Right cardiac atrium (tissue), 5 donors: Measurements from ENCODE around the gene SNX13. TPM values are rescaled to one million over a fixed set of nuclear protein-coding genes. Genes with fewer than 3 reads are reported as not detected.
"Not testable (repeated sequence)": the region's sequence is repeated elsewhere in the genome, so short reads cannot be mapped to it uniquely, and the experiment has no call there.

Source experiments
- ATAC-seq, 2 donors: fragments of 200-7000 bp; cut with Tn5 transposase; one replicate each; pipeline versions ENCODE4 v1.8.0 to v1.9.1; 2020; ENCODE audit warnings: moderate library complexity in 2 of 2, mild to moderate bottlenecking in 1 of 2
- DNase-seq, 3 donors: peaks; one replicate each; pipeline ENCODE4 v3.0.0-alpha.2; 2020
- H3K27ac ChIP-seq: one replicate; pipeline ENCODE4 v1.5.1; 2013; ENCODE audit warnings: mild to moderate bottlenecking, low read length, control low read depth, moderate library complexity
- H3K27me3 ChIP-seq: one replicate; pipeline ENCODE4 v1.6.1; 2013; ENCODE audit not compliant: control insufficient read depth, insufficient read depth
- H3K4me1 ChIP-seq: one replicate; pipeline ENCODE4 v1.6.1; 2013; ENCODE audit warnings: low read length; ENCODE audit not compliant: control insufficient read depth, insufficient read depth
- H3K4me3 ChIP-seq: one replicate; pipeline ENCODE4 v1.5.1; 2013; ENCODE audit warnings: low read length, control low read depth
- H3K9me3 ChIP-seq: one replicate; pipeline ENCODE4 v1.6.1; 2013; ENCODE audit warnings: low read length; ENCODE audit not compliant: control insufficient read depth
- WGBS: extraction: QIAGEN DNeasy Blood & Tissue Kit; methylation state at CpG from one replicate; pipeline ENCODE4 v1.1.7; 2013; 5-methylcytosine and 5-hydroxymethylcytosine counted together
- intact Hi-C, 4 donors: fragments of 100-400 bp; cut with DNase I; formaldehyde crosslinking; loops; one replicate each; pipeline versions ENCODE4 v1.11.0 to v1.14.0; 2022 to 2023
- polyA plus RNA-seq: library from polyadenylated mRNA; stranded (reverse); fragments of 200-250 nt; gene quantifications from one replicate; pipeline ENCODE4 v1.2.3, GENCODE V29; 2013
- total RNA-seq, 4 donors: library from RNA; stranded (reverse); fragmentation: NEBNext Ultra II Directional; extraction: Animal tissue kit (Norgen Biotek cat#: 25700); gene quantifications; one replicate each; pipeline ENCODE4 v1.2.1, GENCODE V29; 2021
- donor health status: healthy with polysubstance abuse.
- donor health status: DM: no; HTN: yes; CAD: no.
- donor health status: DM: no; HTN: no; CAD: no.
- donor health status: DM: no; HTN: yes; CAD: no; lungs with severe emphysema.
- donor health status: DM: yes; HTN: yes; CAD: no.

Gene SNX13
- total and polyA plus RNA-seq, 5 donors, result 11.4 to 50.8 (median 47.0) TPM

DNA sequence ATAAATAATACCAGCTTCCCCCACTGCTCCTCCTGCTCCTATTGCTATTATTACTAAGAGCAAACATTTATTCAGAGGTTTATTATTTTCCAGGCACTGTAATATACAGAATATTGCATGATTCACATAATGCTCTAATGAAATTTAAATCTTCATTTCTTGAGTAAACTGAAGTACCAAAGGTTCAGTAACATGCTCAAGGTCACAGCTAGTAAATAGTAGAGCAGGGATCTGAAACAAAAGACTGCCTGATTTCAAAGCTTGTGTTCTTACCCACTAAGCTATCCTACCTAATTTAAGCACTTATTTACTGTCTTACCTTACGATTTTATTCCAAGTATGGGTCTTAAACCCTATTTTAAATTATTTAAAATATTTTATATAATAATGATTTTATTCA, 126.2 kb downstream of the SNX13 start:
- 94% methylated on average over 1 of the region's 1 CpG for WGBS

DNA sequence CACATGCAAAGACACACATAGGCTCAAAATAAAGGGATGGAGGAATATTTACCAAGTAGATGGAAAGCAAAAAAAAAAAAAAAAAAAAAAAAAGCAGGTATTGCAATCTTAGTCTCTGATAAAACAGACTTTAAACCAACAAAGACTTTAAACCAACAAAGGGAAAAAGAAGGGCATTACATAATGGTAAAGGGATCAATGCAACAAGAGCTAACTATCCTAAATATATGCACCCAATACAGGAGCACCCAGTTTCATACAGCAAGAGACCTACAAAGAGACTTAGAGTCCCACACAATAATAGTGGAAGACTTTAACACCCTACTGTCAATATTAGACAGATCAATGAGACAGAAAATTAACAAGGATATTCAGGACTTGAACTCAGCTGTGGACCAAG, 131.1 kb downstream of the SNX13 start:
- H3K4me3 ChIP-seq, H3K27me3 ChIP-seq, H3K9me3 ChIP-seq, DNase-seq, H3K27ac ChIP-seq, intact Hi-C loops, H3K4me1 ChIP-seq, ATAC-seq: not testable (repeated sequence)

More for the DNA sequence above, 126.2 kb downstream of the SNX13 start:
- intact Hi-C loops, result no loop called here
- H3K9me3 ChIP-seq, result no peaks in the 10 kb centered on the region
- H3K27ac ChIP-seq, result no peak overlapping the region
- H3K4me3 ChIP-seq, result no peak overlapping the region
- H3K27me3 ChIP-seq, result no peaks in the 10 kb centered on the region
- no peak for ATAC-seq
- H3K4me1 ChIP-seq, result no peaks in the 10 kb centered on the region
- DNase-seq, result no peak

DNA sequence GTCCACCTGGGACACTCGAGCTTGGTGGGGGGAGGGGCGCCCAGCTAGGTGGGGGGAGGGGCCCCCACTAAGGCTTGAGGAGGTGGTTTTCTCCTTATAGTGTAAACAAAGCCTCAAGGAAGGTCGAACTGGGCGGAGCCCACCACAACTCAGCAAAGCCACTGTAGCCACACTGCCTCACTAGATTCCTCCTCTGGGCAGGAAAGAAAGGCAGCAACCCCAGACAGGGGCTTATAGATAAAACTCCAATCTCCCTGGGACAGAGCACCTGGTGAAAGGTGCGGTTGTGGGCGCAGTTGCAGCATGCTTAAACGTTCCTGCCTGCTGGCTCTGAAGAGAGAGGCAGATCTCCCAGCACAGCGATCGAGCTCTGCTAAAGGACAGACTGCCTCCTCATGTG, 133.1 kb downstream of the SNX13 start:
- no peak for ATAC-seq
- Histone ChIP-seq H3K27me3 (no peaks in the 10 kb centered on the region), H3K9me3 (no peaks in the 10 kb centered on the region), H3K4me3 (no peak overlapping the region), H3K4me1 (no peaks in the 10 kb centered on the region), H3K27ac (no peak overlapping the region)
- 82% methylated on average over 9 of the region's 9 CpGs for WGBS
- peak in 1 of 3 donors; percentile 20 for DNase-seq
- intact Hi-C loops, result no loop called here

DNA sequence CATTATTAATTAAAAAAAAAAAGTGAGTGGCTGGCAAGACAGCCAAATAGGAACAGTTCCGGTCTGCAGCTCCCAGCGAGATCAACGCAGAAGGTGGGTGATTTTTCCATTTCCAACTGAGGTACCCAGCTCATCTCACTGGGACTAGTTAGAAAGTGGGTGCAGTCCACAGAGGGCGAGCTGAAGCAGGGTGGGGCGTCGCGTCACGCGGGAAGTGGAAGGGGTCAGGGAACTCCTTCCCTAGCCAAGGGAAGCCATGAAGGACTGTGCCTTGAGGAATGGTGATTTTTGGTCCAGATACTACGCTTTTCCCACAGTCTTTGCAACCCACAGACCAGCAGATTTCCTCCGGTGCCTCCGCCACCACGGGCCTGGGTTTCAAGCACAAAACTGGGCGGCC, 133.7 kb downstream of the SNX13 start:
- no peak overlapping the region for H3K27ac ChIP-seq
- no peaks in the 10 kb centered on the region for H3K9me3 ChIP-seq
- H3K4me1 ChIP-seq, result no peaks in the 10 kb centered on the region
- ATAC-seq (no peak), DNase-seq (peak in 1 of 3 donors; percentile 29)
- no peaks in the 10 kb centered on the region for H3K27me3 ChIP-seq
- WGBS, result 95% methylated on average over 14 of the region's 14 CpGs
- H3K4me3 ChIP-seq, result no peak overlapping the region
- intact Hi-C loops, result no loop called here

DNA sequence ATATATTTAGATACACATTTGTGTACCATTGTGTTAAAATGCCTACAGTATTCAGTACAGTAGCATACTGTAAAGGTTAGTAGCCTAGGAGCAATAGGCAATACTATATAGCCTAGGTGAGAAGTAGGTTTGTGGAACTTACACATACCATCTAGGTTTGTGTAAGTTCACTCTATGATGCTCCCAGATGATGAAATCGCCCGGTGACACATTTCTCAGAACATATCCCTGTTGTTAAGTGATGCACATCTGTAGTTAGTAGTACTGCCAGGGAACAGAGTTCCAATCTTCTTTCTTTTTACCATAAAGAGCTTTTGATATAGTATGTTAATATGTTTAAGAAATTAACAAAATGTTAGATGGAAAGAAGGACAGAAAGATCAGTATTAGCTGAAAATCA, 138.2 kb downstream of the SNX13 start:
- DNase-seq, result no peak
- ATAC-seq, result no peak
- Histone ChIP-seq H3K4me1 (no peaks in the 10 kb centered on the region), H3K4me3 (no peak overlapping the region), H3K27ac (no peak overlapping the region), H3K9me3 (no peaks in the 10 kb centered on the region), H3K27me3 (no peaks in the 10 kb centered on the region)
- WGBS, result over 99% methylated on average over 2 of the region's 2 CpGs
- intact Hi-C loops, result no loop called here

DNA sequence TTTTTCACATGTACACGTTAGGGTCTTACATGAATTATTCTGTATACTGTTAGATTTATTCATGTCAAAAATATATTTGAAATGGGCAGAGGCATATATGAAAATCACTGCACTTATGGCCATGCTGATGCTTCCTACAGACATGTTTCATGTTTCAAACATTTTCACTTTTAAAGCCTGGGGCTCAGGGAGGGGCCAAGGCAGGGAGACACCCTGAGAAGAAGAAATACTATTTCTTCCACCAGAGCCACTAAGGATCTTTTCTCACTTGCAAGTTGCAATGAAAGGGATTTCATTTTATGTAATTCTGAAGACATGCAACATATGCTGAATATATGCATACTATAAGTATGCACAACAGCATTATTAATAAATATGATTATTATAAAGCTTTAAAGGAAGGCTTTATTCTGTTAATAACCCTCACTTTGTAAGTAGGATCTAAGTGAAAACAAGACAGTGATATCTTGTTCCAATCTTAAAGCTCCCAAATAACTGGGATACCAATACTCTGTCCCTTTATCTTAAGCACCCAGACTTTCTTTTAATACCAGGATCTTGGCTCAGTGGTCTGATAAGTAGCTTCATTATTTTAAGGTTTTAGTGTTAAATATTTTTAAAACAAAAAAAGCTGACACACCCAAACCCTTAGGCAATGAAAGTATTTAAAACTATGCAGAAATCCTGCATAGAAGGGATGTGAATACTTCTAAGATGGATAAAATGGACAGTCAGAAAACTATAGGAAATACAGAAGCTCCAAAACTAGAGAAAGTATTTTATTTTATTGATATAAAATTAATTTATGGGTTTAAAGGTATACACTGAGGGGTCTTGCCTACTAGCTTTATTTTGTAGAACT, 148.0 kb downstream of the SNX13 start:
- Histone ChIP-seq H3K27ac (no peak overlapping the region), H3K27me3 (no peaks in the 10 kb centered on the region), H3K9me3 (no peaks in the 10 kb centered on the region), H3K4me1 (no peaks in the 10 kb centered on the region), H3K4me3 (no peak overlapping the region)
- intact Hi-C loops, result no loop called here
- WGBS, result 84% methylated on average over 1 of the region's 1 CpG
- DNase-seq (no peak), ATAC-seq (no peak)

DNA sequence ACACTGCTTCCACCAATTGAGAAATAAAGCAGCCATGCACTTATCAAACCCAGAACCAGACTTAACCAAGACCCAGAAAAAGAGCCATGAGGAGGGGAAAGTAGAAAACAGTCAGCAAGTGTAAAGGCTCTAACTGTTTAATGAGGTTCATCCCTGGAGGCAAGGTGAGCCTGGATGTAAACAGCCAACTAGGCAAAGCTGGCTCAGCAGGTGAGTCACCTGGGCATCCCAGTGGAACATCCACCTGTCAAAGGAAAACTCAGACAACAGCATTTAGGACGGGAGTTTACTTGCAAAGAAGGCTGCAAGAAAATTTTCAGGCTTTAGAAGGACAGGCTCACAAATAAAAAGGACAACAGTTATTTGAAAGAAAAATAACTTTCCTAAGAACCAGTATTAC, 153.0 kb downstream of the SNX13 start:
- WGBS, result 91% methylated on average over 1 of the region's 1 CpG
- DNase-seq (no peak), ATAC-seq (no peak)
- Histone ChIP-seq H3K4me1 (no peaks in the 10 kb centered on the region), H3K9me3 (no peaks in the 10 kb centered on the region), H3K27me3 (no peaks in the 10 kb centered on the region), H3K27ac (no peak overlapping the region), H3K4me3 (no peak overlapping the region)
- intact Hi-C loops, result no loop called here

DNA sequence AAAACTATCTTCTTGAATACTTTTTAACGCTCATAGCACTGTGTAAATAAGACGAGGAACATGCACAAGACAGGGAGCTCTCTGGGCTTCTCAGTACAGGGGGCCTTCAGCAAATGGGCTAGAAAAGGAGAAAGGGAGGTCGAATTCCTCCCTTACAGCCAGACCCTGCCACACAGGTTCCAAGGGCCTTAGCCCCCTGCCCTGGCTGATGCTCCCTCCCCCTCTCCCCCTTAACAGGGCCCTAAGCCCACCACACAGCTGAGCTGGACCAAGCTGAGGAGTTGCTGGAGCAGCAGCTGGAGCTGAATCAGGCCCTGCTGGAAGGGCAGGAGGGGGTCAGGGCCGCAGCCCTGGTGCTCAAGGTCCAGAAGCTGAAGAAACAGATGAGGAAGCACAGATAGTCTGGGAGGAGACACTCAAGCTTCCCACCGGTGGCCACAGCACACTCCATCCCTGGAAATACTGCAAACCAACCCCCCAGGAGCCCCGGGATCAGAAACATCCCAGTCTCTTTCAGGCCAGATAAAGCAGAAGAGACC, 153.9 kb downstream of the SNX13 start:
- ATAC-seq (no peak), DNase-seq (peak in 2 of 3 donors; percentile 20 to 25)
- WGBS, result 58% methylated on average over 6 of the region's 6 CpGs
- intact Hi-C loops, result no loop called here
- Histone ChIP-seq H3K27ac (no peak overlapping the region), H3K4me3 (no peak overlapping the region), H3K4me1 (no peaks in the 10 kb centered on the region), H3K9me3 (no peaks in the 10 kb centered on the region), H3K27me3 (no peaks in the 10 kb centered on the region)

DNA sequence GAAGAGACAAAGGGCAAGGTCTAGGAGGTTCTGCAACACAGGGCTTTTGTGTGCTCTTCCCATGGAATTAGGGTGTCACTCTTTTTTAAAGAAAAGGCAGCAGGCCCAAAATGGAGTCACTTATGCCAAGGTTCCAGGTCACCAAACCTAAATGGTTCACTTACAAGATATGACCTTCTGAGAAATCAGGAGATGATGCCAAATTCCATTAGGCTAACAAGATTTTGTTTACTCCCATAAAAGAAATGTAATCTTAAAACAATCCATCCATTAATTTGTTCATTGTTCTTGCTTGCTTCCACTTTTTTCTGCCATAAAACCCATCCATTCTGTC, 158.1 kb downstream of the SNX13 start:
- DNase-seq (no peak), ATAC-seq (no peak)
- H3K27me3 ChIP-seq, result no peaks in the 10 kb centered on the region
- intact Hi-C loops, result no loop called here
- no peaks in the 10 kb centered on the region for H3K4me1 ChIP-seq
- H3K27ac ChIP-seq, result no peak overlapping the region
- no peak overlapping the region for H3K4me3 ChIP-seq
- H3K9me3 ChIP-seq, result no peaks in the 10 kb centered on the region

DNA sequence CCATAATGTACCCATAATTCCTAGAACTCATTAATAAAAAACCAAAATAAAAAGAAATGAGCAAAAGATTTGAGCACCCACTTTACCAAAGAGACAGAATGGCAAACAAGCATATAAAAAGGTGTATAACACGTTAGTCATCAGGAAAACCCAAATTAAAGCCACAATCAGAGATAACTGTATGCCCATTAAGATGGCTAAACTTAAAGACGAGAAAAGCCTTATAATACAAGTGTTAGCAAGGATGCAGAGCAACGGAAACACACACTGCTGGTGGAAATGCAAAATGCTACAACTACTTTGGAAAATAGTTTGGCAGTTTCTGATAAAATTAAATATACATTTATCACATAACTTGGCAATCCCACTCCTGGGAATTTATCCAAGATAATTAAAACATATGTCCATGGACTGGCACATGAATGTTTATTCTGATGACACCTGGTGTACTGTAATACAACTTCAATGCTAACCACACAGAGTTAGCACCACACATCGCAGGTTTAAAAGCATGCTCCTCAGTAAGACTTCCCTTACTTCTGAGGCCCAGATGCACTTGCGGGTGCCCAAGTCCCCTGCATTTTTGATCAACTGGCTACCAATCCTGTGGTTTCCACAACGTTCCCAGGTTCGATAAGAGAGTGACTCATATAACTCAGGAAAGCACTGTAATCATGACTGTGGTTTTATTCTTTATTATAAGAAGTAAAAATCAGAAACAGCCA, 158.6 kb downstream of the SNX13 start:
- intact Hi-C loops, result no loop called here
- no peaks in the 10 kb centered on the region for H3K9me3 ChIP-seq
- H3K27me3 ChIP-seq, result no peaks in the 10 kb centered on the region
- WGBS, result 83% methylated on average over 7 of the region's 7 CpGs
- H3K4me1 ChIP-seq, result no peaks in the 10 kb centered on the region
- ATAC-seq (no peak), DNase-seq (no peak)
- H3K27ac ChIP-seq, result no peak overlapping the region
- H3K4me3 ChIP-seq, result no peak overlapping the region

DNA sequence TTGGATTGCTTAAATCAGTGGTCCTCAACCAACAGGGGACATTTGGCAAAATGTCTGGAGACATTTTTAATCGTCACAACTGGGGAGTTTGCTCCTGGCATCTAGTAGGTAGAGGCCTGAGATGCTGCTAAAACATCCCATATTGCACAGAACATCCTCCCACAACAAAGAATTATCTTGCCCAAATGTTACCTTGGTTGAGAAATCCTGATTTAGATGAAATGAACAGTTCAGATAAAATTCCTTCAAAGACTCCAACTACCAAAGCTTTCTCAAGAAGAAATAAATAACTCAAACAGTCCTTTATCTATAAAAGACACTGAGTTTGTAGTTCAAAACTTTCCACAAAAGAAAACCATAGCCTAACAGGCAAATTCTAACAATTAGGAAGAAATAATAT, 160.9 kb downstream of the SNX13 start:
- no peaks in the 10 kb centered on the region for H3K9me3 ChIP-seq
- DNase-seq, result no peak
- intact Hi-C loops, result no loop called here
- no peaks in the 10 kb centered on the region for H3K27me3 ChIP-seq
- H3K27ac ChIP-seq, result no peak overlapping the region
- 90% methylated on average over 1 of the region's 1 CpG for WGBS
- H3K4me3 ChIP-seq, result no peak overlapping the region
- no peak for ATAC-seq
- no peaks in the 10 kb centered on the region for H3K4me1 ChIP-seq
